Bone marrow (tissue), 2 donors: ENCODE results near the gene TMEM169.
"Not testable (repeated sequence)": the region's sequence is repeated elsewhere in the genome, so short reads cannot be mapped to it uniquely, and the experiment has no call there.

ENCODE experiments used
- DNase-seq, 2 donors: peaks; one replicate each; lab custom pipeline; 2025; lab: John Stamatoyannopoulos, UW

Gene TMEM169

DNA sequence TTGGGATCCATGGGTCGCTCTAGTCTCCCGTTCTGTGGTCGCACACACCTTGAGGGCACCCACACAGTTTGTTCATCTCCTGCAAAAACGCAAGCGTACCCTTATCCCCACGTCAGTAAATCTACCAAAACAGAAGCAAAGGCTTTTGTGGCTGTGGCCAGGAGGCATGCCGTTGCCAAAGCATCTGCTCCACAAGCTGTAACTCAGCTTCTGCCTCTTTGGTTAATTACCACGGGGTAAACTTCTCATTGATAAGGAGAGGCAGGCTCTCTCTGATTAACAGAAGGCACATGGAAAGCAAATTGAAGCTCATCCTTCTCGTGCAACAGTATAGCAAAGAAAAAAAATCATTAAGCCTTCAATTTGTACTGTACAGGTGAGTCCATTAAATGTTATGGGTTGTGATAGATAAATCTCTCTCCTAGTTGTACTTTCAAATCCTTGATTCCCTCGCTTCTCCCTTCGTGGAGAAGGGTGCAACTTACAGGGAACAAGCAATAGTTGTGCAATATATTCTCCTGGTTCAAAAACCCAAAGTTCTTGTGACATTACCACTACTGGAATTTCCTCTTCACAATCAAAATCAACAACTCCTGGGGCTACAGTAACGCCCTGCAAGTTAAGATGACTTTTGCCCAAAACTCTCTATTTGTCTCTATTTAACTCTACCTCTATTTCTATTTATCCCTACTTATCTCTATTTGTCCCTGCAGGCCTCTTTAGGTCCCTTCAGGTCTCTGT, 10.4 kb upstream of the TMEM169 start:
- no peak for DNase-seq

DNA sequence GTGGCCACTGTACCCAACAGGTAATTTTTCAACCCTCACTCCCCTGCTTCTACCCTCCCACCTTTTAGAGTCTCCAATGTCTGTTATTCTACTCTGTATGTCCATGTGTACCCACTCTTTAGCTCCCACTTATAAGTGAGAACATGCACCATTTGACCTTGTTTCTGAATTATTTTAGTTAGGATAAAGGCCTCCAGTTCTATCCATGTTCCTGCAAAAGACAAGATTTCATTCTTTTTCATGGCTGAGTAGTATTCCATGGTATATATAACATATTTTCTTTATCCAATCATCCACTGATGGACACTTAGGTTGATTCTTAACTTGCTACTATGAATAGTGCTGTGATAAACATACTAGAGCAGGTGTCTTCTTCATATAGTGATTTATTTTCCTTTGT, 9.2 kb upstream of the TMEM169 start:
- DNase-seq: no peak

DNA sequence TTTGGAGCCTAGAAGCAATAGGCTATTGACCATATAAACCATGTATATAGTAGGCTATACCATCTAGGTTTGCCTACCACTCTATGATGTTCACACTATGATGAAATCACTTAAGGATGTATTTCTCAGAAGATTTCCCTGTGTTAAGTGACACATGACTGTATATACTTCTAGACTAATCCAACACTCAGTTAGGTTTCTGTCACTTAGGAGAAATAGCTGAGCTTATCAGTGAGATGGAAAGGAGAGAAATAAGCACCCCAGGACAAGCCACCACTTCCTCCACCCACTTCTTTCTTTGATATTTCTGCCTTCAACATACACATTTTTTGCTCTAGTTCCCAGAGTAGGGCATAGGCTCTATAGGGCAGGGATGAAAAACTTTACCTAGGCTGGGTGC, 7.9 kb upstream of the TMEM169 start:
- DNase-seq: no peak

DNA sequence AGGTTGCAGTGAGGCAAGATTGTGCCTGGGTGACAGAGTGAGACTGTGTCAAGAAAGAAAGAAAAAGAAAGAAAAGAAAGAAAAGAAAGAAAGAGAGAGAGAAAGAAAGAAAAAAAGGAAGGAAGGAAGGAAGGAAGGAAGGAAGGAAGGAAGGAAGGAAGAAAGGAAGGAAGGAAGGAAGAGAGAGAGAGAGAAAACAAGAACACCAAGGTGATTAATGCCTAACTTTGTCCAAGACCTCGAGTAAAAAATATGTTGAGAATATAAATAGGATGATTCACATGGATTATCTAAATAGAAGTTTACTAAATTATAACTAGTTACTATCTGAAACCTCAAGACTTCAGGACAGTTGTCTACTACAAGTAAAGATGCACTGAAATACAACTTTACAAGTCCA, 7.3 kb upstream of the TMEM169 start:
- DNase-seq: no peak

DNA sequence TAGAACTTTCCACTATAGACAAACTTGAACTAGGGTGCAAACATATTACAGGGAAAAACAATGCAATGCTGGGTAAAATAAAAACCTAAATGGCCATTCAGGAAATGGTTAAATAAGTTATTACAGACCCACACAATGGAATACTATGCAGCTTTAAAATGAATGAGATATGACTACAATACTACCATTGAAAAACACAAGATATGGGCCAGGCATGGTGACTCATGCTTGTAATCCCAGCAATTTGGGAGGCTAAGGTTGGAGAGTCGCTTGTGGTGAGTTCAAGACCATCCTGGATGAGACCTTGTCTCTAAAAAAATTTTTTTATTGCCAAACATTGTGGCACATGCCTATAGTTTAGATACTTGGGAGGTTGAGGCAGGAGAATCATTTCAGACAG, 6.9 kb upstream of the TMEM169 start:
- no peak for DNase-seq

DNA sequence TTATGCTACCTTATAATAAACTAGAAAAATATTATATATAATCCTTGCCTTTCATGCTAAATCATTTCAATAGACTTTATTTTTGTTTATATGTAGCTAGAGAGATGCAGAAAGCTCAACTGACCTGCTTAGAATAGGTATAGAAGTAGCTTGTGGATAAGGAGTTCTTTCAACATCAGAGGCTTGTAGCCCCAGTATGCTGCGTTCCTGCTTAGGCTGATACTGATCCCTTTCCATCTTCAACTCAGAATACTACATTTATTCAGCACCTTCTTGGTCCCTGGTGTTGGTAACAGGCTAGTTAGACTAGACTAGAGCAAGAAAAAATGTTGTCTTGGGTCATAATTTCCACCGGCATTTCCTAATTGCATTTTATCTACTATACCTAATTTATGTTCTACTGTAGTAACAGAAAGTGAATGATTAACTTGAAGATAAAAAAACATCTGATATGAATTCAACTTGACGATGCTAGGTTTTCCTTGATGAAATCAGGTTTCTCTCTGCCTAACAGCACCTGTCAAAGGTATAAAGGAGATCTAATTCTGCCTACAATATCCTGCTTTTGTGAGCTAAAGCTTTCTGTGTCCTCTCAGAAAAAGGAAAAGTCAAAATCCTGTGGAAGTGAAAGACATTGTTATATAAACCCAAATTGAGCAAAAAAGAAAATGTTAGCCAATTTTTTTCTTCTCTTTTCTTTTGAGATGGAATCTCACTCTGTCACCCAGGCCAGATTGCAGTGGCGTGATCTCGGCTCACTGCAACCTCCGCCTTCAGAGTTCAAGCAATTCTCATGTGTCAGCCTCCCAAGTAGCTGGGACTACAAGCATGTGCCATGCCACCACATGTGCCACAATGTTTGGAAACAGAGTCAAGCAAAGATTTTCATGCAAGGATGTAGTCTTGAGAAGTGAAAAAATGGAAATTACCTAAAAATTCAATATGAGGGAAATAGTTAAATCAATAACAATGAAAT, 5.9 kb upstream of the TMEM169 start:
- DNase-seq: no peak

DNA sequence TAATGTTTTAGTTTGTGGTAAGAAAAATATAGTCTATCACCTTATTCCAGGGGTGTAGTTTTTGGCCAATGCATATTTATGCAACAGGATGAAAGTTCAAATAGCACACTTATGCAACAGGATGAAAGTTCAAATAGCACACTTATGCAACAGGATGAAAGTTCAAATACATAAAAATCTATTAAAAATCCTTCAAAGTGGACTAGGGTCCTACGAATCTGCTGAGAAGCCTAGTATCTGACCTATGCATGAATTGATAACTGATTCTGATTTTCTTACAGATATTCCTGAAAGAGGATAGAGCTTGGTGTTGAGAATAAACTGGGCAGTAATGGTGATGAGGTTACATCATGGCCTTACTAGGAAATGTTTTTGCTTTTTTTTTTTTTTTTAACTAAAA, 2.9 kb upstream of the TMEM169 start:
- DNase-seq: no peak

DNA sequence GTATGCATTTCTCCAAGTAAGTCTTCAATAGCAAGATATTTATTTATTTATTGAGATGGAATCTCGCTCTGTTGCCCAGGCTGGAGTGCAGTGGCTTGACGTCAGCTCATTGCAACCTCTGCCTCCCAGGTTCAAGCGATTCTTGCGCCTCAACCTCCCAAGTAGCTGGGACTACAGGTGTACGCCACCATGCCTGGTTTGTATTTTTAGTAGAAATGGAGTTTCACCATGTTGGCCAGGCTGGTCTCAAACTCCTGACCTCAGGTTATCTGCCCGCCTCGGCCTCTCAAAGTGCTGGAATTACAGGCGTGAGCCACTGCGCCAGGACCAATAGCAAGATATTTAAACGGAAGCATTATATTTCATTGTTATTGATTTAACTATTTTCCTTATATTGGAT, 1.7 kb upstream of the TMEM169 start:
- DNase-seq: not testable (repeated sequence)

DNA sequence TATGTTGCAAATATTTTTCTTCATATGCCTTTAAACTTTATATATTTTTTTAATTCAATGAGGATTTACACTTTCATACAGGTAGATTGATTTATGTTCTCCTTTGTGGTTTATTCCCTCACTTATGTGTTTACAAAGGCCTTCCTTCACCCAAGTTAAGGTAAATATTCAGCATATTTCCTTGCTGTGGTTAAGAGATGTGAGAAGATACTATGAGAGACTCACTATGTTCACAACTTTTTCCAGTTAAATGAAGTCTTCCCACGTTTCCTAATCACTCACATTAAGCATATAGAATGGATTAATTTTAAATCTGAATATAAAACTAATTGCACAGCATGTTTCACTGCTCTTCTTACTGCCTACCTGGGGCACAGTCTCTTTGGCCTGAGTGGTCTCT, 707 bp upstream of the TMEM169 start:
- no peak for DNase-seq

DNA sequence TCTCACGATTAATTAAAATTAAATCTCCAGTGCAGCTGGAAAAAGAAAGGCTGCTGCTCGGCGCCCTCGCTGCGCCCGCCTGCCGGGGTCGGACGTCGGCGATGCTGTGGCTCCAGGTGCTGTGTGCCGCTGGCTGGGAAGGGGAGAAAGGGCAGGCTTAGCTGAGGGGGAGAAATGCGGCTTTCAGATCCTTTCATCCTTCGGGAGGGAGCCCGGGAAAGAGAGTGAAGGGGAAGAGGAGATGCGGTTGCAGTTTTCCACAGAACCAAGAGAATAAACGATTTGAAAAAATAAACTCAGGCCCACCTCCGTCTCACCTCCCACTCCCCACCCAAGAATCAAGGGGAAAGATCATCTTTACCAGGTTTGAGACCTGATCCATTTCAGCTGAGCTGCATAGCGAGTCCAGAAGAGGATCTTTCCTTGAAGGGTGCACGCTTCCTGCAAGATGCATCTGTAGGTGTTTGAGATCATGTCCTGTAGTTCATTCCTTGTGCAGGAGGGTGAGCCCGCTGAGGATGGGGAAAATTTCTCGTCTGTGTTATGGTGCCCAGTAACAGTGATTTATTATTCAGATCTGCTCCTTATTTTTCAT, 495 bp downstream of the TMEM169 start:
- DNase-seq: no peak

DNA sequence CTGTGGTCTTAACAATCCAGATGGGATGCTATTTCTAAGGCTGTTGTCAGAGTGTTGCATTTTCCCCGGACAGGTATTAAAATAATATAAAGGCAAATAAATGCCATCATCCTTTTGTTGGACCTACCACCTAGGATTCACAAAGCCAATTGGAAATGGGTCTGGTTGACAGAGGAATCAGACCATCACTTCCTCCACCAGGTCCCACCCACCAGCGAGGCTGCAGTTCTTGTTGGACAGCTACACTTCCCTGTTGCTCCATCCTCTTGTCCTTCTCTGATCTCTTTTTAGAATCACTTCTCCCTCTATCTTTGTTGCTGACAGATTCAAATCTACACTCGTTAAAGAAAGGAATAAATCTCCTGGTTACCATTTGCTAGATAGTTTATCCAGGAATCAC, 1.1 kb downstream of the TMEM169 start:
- DNase-seq: no peak

DNA sequence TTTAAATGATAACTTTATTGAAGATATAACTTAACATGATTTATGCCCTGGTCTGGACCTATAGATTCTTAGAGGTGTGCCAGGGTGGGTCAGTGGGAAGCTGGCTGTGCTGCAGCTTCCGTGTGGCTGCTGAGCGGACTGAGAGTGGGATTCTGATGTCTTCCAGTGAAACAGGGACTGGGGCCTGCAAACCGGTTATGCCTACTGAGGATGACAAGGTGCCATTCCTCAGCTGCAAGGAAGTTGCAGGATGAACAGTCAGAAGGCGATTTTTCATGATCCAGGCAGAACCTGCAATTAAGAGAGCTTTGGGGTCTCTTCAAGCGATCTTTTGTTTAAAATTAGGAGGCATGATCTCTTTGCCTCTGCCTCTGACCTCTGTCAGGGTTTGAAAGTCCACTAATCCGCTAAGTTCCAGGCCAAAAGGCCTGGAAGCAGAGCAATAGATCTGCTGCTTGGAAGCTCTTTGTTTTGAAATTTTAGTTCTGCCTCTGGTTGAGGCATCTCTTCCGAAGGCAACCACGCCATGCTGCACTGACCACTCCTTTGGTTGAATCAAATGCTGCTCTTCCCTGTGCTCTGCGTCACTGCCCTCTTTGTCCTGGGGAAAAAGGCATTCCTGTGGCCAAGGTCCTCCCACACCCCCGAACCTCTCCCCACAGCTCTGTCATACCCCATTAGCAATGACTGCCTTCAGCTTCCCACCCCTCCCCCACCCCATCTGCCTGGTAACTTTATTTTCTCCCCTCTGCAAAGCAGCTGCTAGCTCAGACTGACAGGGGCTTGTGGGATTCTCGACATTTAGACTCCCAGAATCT, 2.0 kb downstream of the TMEM169 start:
- no peak for DNase-seq

DNA sequence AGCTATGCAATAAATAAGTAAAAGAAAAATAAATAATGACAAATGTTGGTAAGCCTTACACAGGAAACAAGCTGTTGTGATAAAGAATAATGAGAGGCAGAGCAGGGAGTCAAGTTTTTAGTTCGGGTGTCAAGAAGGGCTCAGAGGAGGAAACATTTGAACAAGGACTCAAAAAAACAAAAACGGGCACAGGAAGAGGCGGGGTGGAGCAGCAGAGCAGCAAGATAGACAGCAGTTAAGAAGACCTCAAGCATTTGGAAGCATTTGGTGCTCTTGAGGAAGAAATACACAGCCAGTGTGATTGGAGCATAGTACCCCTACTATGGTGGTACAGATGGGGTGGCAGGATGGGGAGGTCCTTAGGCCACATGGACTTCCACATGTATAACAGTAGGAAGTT, 2.8 kb downstream of the TMEM169 start:
- DNase-seq: no peak

DNA sequence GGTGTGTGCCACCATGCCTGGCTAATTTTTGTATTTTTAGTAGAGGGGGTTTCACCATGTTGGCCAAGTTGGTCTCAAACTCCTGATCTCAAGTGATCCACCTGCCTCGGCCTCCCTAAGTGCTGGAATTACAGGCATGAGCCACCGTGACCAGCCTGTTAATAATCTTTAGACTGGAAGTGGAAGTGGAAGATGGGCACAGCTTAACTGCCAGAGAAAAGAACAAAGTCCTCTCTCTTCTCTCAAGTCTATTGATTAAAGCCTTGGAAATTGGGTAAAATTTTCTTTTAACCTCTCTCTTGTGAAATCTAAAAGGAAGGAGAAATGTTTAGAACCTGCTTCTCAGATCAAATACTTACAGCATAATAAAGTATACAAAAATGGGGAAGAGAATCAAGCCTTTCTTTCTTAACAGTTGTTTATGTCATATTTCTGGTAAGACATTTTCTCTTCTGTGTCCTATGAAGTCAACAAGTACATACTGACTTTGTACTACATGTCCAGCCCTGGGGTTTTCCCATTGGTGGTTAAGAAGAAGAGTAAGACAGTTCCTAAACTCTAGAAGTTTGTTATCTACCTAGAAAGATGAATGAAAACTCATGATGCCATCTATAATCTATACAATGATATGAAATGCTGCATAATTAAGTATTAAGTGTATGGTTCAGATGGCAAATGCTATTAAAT, 4.6 kb downstream of the TMEM169 start:
- no peak for DNase-seq

DNA sequence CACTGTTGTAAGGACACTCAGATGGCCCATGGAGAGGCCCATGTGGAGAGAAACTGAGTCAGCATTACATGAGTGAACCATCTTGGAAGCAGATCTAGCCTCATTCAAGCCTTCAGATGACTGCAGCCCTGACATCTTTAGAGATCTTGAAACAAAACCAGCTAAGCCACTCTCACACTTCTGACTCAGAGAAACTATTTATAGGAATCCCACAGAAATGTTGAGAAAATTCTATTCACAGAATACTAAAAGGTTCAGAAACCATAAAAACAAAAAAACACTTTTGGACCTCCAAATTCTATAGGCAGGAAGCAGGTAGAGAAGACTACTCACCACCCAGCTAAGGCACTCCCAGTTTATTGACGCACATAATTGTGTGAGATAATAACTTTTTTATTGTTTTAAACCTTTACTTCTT, 8.7 kb downstream of the TMEM169 start:
- no peak for DNase-seq

DNA sequence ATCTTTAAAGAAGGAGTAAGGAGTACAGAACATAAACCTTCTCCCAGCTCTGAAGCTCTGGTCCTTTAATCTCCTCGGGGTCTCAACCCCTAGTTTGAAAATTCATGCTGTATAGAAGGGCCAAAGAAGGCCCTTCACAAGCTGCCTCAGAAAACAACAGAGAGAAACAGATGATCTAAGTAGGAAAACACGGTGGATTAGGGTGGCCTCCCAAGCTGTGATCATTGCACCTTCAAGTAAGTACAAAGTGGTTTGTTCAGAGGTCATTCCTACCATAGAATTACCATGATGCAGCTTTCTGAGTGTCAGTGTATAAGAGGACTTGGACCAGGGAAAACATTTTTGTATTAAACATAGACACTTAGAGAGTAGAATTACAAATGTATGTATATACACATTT, 10.9 kb downstream of the TMEM169 start:
- DNase-seq: no peak

DNA sequence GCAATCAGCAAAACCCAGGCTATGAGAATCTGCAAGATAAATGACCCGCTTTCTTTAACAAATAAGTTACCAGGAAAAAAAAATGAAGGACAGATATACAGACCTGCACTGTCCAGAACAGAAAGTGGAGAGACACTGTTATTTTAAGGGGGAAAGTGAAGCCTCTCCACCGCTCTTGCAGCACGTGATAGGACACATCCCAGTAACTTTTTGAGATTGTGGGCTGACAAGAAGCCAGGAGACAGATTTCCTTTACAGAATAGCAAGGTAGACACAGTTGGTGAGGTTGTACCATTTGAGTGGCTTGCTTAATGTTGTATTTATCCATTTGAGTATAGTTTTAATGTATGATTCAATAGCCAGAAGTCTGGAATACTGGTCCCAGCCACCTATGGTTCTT, 13.0 kb downstream of the TMEM169 start:
- no peak for DNase-seq

DNA sequence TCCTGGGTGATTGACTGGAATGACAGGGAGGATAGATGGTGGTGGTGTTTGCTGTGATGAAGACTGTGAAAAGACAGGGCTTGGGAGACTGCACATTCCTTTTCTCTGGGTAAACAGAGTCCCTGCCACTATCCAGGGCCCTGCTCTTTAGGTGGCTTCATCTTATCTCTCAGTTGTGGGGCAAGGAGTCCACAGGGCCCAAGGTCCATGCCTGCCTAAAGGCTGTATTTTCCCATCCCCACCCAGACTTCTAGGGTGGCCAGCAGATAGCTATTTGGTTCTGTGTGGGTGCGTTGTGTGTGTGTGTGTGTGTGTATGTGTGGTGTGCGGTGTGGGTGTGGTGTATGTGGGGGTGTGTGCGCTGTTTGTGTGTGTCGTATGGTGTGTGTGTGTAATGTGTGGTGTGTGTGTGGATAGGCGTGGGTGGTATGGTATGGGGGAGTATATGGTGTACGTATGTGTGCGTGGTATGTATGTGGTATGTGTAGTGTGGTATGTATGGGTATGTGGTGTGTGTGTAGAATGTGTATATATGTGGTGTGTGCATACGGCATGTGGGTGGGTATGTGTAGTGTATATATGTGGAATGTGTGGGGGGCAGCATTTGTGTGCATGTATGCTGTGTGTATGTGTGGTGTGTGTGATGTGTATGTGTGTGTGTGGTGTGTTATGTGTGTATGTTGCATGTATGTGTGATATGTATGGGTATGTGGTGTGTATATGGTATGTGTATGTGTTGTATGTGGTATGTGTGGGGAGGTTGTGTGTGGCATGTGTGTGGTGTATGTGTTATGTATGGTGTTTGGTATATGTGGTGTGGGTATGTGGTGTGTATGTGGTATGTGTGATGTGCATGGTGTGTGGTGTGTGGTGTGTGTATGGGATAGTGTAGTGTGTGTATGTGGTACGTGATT, 17.0 kb downstream of the TMEM169 start:
- no peak for DNase-seq

DNA sequence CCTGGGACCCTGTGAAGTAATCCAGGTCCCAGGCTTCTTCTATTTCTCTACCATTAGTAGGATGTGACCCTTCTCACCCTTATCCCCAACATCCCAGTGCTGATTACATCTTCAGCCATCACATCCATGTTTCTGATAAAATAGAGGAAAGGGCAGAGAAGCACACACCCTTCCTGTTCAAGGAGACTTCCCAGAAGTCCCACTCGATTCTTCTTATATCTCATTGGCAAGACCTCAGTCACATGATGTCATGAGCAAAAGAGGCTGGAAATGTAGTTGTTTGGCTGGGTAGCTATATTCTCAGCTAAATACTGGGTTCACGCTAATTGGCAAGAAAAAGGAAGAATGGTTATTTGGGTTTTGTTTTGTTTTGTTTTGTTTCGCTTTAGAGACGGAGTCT, 19.4 kb downstream of the TMEM169 start:
- no peak for DNase-seq

DNA sequence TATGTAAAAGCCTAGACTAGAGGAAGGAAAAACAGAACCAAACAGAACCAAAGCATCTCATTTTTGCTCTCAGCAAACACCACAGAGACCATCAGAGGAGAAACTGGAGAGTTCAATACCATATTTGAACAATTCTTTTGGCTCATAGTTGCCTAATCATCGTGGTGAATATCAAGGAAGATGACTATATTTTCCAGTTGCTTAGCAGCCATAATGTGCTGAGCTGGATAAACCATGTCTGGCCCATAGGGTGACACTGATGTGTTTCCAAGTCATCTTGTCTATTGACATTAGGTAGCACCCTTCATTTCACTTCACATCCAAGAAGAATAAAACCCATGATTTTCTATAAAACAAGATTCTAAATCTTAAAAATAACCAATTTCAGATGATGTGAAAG, 21.5 kb downstream of the TMEM169 start:
- DNase-seq: no peak
